Vagina (tissue), 2 donors: ENCODE data around the gene CREG2.

Experiments used
- POLR2AphosphoS5 ChIP-seq, 2 donors: sonication (generic); formaldehyde crosslinking; IDR thresholded peaks; one replicate each; pipeline ENCODE4 v1.9.0; 2017; ENCODE audit warnings: antibody characterized with exemption in 2 of 2, mild to moderate bottlenecking in 2 of 2, low read depth in 1 of 2; ENCODE audit not compliant: insufficient read depth in 1 of 2
- TF ChIP-seq, protein P1 (sequence below), 3 experiments: fragments of 450-650 bp in 2 of 3; fragments of 200-600 bp in 1 of 3; sonication (generic) in 1 of 3; IDR thresholded peaks; one replicate each; pipeline ENCODE4 v1.5.1; 2017 to 2019; ENCODE audit warnings: antibody characterized with exemption in 3 of 3, mild to moderate bottlenecking in 2 of 3, moderate library complexity in 2 of 3

DNA sequence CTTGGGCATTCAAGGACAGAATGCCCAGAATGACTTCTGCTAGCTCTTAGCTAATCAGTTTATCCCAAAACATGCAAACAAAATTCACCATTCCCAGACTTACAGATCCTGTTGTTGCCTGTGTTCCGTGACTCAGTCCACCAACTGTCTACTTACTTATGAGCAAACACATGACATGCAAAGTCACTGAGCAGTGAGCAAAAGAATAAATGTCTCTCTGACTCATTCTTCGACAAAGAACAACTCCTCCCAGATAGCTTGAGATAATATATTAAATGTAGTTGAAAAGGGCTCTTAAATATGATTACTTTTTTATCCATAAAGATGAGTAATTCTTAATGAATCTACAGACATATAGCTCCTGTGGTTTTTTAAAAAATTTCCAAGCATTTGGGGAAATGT, 9.0 kb upstream of the CREG2 start:
- peak in 1 of 2 donors; percentile 76 for TF ChIP-seq POLR2AphosphoS5 (IDR thresholded peaks at IDR 0.05; ENCODE audit: insufficient read depth in 1 of 2, low read depth in 1 of 2)
- TF ChIP-seq, protein P1, sequence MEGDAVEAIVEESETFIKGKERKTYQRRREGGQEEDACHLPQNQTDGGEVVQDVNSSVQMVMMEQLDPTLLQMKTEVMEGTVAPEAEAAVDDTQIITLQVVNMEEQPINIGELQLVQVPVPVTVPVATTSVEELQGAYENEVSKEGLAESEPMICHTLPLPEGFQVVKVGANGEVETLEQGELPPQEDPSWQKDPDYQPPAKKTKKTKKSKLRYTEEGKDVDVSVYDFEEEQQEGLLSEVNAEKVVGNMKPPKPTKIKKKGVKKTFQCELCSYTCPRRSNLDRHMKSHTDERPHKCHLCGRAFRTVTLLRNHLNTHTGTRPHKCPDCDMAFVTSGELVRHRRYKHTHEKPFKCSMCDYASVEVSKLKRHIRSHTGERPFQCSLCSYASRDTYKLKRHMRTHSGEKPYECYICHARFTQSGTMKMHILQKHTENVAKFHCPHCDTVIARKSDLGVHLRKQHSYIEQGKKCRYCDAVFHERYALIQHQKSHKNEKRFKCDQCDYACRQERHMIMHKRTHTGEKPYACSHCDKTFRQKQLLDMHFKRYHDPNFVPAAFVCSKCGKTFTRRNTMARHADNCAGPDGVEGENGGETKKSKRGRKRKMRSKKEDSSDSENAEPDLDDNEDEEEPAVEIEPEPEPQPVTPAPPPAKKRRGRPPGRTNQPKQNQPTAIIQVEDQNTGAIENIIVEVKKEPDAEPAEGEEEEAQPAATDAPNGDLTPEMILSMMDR (IDR thresholded peaks at IDR 0.05) = no peak
